SKM-1 (cell line): ENCODE data around the gene NR6A1.

Source experiments
- DNase-seq: peaks from one replicate; lab custom pipeline; 2025; ENCODE audit not compliant: unreplicated experiment; lab: John Stamatoyannopoulos, UW

The NR6A1 gene

DNA sequence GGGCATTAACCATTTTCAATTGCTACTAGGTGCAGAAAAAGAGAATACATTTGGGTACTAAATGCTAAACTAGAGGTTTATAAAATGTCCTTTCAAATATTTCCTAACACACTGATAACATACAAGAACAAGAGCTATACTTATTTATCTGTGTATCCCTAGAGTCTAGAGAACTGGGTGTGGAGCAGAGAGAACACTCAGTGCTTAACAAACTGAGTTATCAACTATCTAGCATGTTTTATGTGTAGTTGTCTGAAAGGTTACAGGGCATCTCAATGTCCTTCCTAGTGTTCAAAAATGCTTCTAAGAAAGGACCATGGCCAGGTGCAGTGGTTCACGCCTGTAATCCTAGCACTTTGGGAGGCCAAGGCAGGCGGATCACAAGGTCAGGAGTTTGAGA is 40.3 kb downstream of the NR6A1 start:
- DNase-seq = no peak

DNA sequence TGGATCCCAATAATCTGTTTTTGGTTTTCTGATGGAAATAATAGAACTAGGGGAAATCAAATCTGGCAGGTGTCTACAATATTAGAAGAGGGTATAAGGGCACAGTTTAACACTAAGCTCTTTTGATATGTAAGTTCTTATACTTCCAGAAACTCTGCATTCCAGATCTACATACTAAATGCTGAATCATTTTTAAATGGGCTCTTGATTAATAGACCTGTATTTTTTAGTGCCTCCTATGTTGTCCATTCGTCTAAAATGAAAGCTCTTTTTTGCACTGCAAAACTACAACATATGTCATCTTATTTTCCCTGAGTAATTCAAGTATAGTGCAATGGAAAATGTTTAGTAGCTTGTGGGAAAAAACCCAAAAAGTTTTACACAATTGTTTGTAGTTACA is 44.2 kb downstream of the NR6A1 start:
- no peak for DNase-seq

DNA sequence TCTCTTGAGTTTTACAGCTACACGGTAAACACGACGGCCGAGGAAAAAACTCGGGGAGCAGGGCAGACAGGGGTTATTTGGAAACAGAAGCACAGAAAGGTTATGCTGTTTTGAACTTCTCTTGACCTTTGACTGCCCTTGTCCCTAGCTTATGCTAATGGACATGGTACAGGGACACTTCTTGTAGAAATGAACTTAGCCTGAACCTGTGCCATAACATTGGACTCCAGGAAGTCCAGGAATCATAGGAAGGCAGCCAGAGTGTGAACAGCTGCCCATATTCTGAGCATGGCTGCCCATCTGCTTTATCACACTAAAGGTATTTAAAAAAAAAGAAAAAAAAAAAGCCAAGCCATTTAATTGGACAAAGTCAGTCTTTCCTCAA is 46.1 kb downstream of the NR6A1 start:
- no peak for DNase-seq

DNA sequence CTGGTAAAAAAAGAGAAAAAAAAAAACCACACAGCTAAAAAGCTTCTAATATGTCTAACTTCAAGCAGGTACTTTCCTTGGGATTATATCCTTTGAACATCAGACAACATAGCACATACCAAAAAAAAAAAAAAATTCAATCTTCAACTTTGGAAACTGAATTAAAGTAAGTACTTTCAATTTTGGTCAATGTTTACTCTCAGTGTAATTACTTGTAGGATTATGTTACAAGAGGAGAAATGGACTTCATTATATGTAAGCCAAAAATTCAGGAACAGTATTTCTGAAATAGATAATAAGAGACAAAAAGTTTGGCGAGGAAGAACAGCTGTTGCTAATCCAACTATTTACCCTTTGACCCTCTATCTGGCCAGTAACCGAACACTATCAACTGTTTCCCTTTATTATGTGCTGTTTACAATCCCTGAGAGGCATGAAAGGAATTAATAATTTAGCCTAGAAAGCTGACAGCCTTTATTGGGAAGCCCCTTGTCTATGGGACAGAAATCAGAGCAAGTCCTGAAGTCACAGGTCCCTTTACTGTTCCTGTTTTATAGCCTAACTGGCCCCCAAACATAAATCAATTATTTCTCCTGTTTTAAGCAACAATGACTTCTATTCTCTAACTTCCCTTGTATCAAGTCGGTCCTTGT is 46.6 kb downstream of the NR6A1 start:
- no peak for DNase-seq

DNA sequence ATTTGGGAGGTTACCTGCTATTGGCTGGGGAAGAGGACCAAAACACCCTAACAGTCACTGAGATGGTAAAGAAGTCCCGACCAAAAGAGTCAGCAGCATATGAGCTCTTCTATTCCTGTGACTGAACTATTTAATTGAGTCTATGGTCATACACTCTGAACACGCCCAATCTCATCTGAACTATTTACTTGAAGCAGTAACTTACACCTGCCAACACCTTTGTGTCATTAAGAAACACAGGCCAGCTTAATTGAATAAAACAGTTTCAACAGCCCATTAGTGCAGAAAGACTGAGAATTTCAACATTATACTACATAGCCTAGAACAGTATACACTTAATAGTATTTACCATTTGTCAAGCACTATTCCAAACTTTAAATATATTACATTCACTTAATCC is 47.8 kb downstream of the NR6A1 start:
- DNase-seq = no peak

DNA sequence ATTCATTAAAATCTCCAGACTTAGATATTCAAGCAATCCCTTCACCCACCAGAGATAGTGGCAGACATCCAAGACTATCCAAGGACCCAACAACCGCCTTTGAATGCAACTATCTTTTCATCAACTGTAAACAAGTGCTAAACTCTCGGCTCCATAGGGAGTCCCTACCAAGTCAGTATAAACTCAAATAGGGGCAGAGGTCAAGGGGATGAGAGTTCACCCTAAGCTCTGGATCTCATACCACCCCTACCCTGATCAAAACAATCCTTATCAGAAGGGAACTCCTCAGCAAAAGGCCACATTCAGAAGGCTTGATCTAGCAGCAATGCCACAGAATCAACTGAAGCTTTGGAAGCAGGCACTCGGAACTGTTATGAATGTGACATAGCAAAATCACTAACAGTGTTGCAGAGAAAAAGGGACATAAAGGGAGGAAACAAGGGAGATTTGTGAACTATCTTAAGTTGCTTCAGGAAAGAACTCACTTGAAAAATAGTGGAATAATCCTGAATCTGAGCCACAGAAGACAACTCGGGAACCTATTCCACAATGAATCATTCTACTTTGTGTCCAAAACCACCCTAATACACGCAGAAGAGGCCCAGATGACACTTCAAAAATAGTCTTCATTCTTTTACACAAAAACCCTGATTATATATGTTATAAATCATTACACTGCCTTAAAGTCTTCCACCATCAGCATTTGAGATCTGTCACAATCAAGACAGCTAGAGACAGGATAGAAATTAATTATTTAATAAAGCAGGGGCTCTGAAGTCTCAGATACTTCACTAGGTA is 49.8 kb downstream of the NR6A1 start:
- no peak for DNase-seq

DNA sequence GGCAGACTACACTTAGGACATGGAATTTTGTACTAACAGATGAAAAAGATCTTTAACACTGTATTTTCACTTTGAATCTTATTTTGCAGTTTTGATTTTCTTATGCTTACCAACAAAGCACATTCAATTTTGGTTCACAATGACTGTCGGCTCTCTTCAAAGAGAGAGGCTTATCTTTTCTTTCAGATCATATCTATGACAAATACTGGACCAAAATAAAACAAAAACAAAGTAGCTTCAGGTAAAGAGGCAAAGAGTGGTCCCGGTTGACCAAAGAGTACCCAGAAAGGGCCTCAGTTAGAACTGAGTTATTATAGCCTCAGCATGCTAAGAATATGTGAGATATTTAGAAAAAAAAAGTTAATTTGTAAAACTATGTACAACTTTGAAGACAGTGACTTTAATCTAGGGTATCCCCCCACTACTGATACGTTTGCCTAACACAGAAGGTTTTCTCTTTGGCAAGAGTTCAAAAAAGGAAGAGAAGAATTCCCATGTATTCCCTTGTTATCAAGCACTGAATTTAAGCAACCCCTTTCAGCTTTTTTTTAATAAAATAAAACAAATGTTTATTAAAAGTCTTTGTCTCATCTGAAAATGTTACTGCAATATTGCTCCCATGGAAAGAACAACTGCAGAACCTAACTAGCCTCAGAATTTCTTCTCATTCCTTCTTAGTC is 50.5 kb downstream of the NR6A1 start:
- DNase-seq = no peak

DNA sequence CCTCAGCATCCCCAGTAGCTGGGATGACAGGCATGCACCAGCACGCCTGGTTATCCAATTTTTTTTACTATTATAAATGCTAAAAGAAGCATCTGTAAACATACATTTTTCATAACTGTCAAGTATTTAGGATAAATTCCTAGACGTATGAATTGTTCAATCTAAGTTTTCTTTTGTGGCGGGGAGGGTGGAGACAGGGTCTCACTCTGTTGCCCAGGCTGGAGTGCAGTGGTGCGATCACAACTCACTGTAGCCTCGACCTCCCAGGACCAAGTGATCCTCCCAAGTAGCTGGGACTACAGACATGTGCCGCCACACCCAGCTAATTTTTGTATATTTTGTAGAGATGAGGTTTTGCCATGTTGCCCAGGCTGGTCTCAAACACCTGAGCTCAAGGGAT is 52.2 kb downstream of the NR6A1 start:
- DNase-seq = no peak

DNA sequence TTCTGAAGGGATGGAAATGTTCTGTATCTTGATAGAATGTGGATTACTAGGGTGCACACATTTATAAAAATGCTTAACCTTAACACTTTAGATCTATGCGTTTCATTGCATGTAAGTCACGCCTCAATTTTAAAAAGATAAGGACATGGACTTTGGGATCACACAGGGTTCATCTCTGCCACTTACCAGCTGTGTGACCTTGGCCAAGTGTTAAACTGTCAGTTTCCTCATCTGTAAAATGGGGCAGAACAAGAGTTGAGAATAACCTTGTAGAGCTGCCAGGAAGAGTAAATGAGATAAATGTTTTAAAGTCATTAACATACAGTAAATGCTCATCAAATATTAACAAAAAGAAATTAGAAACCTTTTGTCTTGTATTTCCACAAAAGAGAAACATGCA is 53.5 kb downstream of the NR6A1 start:
- no peak for DNase-seq

DNA sequence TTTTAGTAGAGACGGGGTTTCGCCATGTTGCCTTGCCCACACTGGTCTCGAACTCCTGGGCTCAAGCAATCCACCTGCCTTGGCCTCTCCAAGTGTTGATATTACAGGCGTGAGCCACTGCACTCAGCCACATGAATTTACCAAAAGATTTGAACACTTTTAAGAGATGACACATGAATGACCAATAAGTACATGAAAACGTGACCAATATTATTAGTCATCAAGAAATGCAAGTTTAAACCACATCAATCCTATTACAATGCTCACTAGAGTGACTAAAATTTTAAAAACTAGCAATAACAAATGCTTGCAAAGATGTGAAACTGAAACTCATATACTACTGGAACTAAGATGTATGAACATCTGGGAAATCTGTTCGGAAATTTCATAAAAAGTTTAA is 54.3 kb downstream of the NR6A1 start:
- DNase-seq = no peak

DNA sequence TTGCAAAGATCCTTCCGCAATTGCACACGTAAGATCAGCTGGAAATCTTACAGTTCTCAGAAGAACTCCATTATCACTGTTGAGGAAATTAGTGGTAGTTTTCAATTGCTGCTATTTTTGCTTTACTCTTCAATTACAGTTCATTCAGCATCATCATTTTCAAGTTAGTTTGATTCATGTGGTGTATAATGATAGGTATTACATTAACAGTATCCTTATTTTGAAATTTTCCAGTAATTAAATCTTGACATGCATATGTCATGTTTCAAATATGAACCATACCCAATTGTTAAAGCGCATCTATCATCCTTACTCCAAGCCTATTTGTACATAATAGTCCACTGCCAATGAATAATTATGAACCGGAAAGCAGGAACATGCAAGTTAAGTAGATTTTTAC is 60.3 kb downstream of the NR6A1 start:
- DNase-seq = no peak

DNA sequence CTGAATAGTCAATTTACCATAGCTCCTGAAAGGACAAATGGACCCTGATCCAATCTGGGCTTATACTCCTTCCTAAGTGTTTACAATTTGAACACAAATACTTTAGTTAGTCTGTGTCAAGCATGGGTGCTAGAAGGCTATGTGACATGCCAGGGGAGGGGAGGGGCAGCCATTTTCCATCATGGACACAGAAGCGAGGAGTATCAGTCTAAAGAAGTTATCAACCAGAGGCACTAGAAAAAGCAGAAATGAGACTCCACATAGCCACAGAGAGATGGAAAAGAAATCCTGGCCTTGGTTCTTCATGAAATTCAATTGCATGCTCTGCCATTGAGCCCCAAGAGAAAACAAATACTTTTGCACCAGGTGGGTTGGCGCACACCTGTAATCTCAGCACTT is 61.8 kb downstream of the NR6A1 start:
- DNase-seq = no peak

DNA sequence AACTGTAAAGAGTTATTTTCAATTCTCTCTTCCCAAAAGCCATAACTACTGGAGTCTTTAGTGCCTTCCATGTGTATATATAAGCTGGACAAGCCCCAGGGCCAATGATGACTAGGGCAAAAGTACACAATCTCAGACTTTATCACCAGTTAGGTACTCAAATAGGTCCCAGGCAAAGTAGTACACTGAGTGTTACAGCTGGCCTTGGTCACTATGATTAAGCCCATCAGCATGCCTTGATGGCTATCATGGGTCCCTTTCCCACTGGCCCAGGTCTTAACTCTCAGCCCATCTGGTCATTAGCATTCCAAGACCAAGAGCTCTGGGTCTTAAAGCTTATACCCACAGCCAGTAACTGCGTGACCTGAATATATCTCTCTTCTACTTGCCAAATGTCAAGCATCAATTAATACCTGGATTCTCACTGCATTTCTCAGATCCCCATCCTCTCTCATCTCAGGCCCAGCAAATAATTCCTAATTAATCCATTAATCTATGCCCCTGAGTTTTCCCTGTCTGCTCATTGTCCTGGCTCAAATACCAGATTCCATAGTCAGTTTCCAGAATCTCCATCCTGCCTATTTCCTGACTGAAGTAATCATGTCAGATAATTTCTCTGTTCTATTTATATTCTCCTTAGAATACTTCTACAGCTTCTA is 62.3 kb downstream of the NR6A1 start:
- no peak for DNase-seq

DNA sequence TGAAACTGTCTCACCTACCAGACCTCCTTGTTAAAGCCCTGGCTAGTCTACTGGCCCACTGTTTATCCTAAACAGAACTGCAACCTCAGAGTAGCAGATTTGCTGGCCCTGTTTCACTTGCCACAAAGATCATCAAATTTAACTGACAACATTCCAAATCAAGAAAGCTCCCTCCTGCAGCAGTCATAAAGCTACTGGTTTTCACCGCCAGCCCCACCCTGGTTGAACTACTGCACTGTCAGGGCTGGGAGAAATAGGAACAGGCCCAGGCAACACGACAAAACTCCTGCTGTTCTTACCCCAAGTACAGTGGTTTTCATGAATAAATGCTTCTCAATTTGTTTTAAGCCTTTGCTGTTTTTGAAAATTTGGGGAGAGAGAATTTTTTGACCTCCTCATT is 63.0 kb downstream of the NR6A1 start:
- DNase-seq = no peak

DNA sequence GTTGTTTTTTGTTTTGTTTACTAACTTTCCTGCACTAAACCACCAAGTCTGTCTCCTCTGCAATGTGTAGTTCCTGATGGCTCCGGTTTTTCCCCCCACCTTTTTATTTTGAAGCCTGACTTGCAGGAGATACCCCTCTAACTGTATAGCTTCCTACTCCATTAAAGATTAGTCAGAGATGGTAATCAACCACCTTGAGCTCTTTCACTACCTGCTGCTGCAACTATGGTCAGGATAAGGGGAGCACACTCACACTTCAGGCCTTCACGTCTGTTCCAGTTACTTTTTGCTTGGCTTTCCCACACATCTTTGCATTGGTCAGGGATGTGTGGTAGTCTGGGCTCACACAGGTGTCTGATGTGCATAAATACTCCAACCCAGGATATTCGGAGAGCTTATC is 63.4 kb downstream of the NR6A1 start:
- DNase-seq = no peak

DNA sequence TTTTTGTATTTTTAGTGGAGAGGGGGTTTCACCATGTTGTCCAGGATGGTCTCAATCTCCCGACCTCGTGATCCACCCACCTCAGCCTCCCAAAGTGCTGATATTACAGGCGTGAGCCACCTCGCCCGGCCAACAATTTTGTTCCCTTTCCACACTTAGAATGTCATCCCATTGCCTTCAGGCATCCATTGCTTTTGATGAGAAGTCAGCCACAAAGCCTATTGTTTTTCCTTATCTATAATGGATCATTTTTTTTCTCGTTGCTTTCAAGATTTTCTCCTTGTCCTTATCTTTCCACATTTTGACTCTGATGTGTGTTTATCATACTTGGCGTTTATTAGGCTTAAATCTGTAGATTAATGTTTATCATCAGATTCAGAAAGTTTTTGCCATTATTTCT is 64.4 kb downstream of the NR6A1 start:
- no peak for DNase-seq

DNA sequence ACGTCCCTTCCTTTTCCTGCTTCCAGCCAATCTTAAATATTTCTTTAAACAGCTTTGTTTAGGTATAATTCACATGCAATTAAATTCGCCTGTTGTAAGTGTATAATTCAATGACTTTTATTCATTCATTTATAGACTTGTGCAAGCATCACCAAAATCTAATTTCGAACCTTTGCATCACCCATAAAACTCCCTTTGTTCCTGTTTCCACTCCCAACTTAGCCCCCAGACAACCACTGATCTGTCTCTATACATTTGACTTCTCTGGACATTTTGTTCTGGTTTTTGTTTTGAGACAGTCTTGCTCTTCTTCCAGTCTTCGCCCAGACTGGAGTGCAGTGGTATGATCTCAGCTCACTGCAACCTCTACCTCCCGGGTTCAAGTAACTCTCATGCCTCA is 71.5 kb downstream of the NR6A1 start:
- DNase-seq = no peak

DNA sequence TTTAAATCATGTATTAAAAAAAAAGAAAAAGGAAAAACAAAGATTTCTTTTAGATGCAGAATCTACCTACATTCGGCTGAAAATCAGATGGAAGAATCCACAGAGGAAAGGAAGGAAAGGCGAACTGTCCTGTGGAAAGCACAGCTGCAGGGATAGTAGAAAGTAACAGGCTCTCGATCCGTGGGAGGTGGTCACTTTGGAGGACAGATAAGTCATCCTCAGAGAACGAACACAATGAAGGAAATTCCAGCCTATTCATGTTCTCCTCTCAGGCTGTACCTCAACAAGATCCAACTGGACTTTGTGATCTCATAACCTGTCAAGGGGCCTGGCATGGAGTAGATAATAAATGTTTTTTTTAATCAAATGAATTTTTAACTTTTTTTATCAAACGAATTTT is 72.8 kb downstream of the NR6A1 start:
- DNase-seq = no peak

DNA sequence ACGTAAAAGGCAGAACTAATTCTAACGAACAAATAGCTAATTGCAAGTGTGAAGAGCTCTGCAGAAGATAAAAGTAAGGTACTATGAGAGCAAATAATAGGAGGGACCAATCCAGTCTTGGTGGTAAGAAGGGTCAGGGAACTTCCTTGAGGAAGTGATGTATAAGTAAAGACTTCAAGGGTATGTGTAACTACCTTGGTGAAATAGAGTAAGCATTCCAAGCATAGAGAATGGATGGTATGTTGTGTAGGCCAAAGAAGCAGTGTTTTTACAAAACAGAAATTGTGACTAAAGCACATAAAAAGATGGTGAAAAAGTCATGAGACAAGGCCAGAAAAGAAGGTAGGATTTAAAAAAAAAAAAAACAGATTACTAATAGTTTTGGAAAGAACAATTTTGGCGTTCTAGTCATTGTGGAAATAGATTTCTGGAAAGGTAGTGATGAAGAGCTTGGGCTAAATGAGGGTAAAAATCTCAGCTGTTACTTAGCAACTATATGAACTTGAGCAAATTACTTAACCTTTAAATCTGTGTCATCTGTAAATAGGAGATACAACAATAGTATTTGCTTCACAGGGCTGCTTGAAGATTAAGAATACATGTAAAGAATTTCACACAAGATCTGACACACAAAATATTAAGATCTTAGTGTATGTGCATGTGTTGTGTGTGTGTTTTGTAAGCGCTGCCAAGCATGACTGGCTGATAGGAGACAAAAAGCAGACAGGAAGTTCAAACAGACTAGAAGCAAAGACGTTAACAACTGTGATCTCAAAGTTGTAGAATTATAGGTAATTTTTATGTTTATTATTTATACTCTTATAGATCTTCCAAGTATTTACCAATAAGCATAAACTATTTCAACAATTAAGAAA is 73.5 kb downstream of the NR6A1 start:
- no peak for DNase-seq

DNA sequence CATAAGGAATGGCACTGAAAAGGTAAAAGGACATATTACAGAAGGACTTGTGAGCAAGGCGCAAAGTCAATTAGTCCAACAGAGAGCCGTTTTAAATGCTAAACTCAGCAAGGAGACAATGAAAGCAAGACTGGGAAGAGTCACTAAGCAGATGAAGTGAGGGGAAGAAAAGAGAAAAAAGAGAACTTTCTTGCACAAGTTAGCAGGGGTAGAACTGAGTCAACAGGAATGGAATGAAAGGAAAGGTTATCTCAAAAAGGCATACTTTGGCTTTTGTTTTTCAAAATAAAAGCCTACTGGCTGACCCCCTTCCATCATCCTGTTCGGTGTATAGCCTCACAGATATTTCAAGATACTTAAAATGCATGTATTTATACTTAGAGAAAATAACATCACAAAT is 75.0 kb downstream of the NR6A1 start:
- no peak for DNase-seq
